ENCODE results near the gene N4BP3. TPM values are rescaled to one million over a fixed set of nuclear protein-coding genes. Genes with fewer than 3 reads are reported as not detected.

N4BP3 gene
- total RNA-seq: 0.26 and 0.32 TPM in 2 replicates

GRCh38 chr5:178113141-178113787 lies at the start of gene N4BP3:
N4BP3 (plus strand) TSS chr5:178113532; CDS start chr5:178119584, 6,052 bp downstream.

GRCh38 chr5:178130576-178131445 lies 17.5 kb downstream of the N4BP3 start, which contains the start of gene RMND5B:
RMND5B (plus strand) TSS chr5:178131014; CDS start chr5:178138120, 7,106 bp downstream.

DNA sequence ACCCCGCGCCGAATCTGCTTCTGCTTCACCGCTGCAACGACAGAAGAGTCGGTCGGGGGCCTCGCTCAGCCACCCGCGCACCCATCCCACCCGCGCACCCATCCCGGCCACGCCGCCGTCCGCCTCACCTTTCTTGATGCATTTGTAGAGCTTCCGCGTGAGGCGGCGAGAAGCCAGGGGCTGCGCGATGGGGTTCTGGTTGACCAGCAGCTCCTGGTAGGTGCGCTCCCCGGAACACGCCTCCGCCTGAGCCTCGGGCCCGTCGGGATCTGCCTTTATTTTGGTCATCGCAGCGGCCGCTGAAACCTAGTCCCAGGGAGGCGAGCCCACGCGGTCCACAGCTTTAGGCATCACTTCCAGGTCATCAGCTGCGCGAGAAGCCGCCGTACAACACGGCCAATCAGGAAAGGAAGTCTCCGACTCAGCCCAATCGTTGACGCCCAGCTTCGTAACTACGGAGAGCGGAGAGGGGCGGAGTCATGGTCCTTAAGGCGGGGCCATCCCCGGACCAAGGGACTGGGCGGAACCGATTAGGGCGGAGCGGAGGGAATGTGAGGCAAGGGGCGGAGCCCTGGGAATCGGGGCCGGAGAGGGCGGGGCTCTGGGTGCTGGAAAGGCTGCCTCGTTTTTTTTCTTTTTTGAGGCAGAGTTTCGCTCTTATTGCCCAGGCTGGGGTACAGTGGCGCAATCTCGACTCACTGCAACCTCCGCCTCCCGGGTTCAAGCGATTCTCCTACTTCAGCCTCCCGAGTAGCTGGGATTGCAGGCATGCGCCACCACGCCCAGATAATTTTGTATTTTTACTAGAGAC lies 40.4 kb downstream of the N4BP3 start, which contains the start of gene NHP2:
NHP2 (minus strand) TSS at position 356 of the 811 bp plus-strand sequence; CDS start at position 288, 68 bp downstream.

Other genes with a start within 250 kb of the N4BP3 start
- not detected in 2 replicates for gene PROP1, start 117.3 kb upstream of the N4BP3 start, total RNA-seq
- gene RMND5B, start 17.5 kb downstream of the N4BP3 start, total RNA-seq: 17.8 and 19.6 TPM in 2 replicates
- gene NHP2, start 40.4 kb downstream of the N4BP3 start, total RNA-seq: 94.9 and 95.9 TPM in 2 replicates
- not detected in 2 replicates for gene GMCL2, start 73.8 kb downstream of the N4BP3 start, total RNA-seq
- gene HNRNPAB, start 91.0 kb downstream of the N4BP3 start, total RNA-seq: 55.3 and 60.2 TPM in 2 replicates
- 31.5 and 42.2 TPM in 2 replicates for gene PHYKPL, start 119.3 kb downstream of the N4BP3 start, total RNA-seq

Measured in articular chondrocyte of knee joint (primary cell).